ENCODE results near the gene PTPRH. TPM values are rescaled to one million over a fixed set of nuclear protein-coding genes. Genes with fewer than 3 reads are reported as not detected.

PTPRH gene
- total and polyA plus RNA-seq, 9 of the 15 experiments (the other 6 are each of a cell fraction or from before 2014, with no cell fraction given), result 0.87 to 34.3 (median 22.7) TPM

DNA sequence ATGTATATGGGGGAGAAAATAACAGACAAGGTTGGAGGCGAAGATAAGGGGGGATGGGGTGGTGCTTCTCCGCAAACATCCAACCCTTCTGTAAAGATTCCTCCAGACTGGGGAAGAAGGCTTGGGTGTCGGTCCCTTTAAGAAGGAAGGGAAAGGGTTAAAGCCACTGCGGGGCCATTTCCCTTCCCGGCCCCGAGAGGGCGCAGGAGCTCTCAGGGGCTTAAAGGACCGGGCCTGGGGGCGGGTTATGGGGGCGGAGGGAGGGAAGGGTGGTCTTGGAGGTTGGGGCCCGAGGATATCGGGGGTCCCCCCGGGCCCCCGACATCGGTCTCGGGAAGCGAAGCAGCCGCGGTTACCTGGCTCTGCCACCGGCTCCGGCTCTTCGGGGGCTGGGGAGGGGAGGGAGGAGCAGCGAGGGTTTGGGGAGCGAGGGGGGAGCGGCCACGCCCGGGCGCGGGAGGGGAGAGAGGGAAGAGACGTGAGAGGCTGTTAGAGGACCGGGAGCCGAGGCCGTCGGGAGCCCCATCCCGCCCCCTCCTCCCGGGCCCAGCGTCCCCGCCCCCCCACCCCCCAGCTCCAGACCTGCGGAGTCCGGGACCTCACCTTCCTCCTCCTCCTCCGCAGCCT is 63.1 kb downstream of the PTPRH start (continued):
- TF ChIP-seq, protein P1, sequence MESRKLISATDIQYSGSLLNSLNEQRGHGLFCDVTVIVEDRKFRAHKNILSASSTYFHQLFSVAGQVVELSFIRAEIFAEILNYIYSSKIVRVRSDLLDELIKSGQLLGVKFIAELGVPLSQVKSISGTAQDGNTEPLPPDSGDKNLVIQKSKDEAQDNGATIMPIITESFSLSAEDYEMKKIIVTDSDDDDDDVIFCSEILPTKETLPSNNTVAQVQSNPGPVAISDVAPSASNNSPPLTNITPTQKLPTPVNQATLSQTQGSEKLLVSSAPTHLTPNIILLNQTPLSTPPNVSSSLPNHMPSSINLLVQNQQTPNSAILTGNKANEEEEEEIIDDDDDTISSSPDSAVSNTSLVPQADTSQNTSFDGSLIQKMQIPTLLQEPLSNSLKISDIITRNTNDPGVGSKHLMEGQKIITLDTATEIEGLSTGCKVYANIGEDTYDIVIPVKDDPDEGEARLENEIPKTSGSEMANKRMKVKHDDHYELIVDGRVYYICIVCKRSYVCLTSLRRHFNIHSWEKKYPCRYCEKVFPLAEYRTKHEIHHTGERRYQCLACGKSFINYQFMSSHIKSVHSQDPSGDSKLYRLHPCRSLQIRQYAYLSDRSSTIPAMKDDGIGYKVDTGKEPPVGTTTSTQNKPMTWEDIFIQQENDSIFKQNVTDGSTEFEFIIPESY (CRISPR knock-in tag; IDR thresholded peaks at IDR 0.05), result 0 out of 2 replicates have a peak, but pooled peaks have one; percentile 15
- peak in 1 of 2 experiments; percentile 38; a peak in 2 of 4 replicates for TF ChIP-seq HDAC1 (IDR thresholded peaks at IDR 0.05)
- TF ChIP-seq EWSR1 (IDR thresholded peaks at IDR 0.05; ENCODE audit: borderline replicate concordance, low read depth, partially characterized antibody), result no peak
- TF ChIP-seq MAZ (CRISPR knock-in tag; conservative IDR thresholded peaks at IDR 0.05 in 1 of 2, IDR thresholded peaks at IDR 0.05 in 1 of 2), result peak; percentile 86 to 88
- TF ChIP-seq PRMT5 (CRISPR knock-in tag; IDR thresholded peaks at IDR 0.05), result no peak
- TF ChIP-seq ZFP30 (CRISPR knock-in tag; IDR thresholded peaks at IDR 0.05; ENCODE audit: borderline replicate concordance), result no peak
- peak; percentile 43; the same call in 1 of the 2 replicates for TF ChIP-seq ARID1B (IDR thresholded peaks at IDR 0.05)
- TF ChIP-seq, protein P2, sequence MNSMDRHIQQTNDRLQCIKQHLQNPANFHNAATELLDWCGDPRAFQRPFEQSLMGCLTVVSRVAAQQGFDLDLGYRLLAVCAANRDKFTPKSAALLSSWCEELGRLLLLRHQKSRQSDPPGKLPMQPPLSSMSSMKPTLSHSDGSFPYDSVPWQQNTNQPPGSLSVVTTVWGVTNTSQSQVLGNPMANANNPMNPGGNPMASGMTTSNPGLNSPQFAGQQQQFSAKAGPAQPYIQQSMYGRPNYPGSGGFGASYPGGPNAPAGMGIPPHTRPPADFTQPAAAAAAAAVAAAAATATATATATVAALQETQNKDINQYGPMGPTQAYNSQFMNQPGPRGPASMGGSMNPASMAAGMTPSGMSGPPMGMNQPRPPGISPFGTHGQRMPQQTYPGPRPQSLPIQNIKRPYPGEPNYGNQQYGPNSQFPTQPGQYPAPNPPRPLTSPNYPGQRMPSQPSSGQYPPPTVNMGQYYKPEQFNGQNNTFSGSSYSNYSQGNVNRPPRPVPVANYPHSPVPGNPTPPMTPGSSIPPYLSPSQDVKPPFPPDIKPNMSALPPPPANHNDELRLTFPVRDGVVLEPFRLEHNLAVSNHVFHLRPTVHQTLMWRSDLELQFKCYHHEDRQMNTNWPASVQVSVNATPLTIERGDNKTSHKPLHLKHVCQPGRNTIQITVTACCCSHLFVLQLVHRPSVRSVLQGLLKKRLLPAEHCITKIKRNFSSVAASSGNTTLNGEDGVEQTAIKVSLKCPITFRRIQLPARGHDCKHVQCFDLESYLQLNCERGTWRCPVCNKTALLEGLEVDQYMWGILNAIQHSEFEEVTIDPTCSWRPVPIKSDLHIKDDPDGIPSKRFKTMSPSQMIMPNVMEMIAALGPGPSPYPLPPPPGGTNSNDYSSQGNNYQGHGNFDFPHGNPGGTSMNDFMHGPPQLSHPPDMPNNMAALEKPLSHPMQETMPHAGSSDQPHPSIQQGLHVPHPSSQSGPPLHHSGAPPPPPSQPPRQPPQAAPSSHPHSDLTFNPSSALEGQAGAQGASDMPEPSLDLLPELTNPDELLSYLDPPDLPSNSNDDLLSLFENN (IDR thresholded peaks at IDR 0.05; ENCODE audit: low read depth in 2 of 2, low read length in 2 of 2), result peak in 1 of 2 experiments; percentile 50; a peak in 1 of 4 replicates
- TF ChIP-seq, protein P3, sequence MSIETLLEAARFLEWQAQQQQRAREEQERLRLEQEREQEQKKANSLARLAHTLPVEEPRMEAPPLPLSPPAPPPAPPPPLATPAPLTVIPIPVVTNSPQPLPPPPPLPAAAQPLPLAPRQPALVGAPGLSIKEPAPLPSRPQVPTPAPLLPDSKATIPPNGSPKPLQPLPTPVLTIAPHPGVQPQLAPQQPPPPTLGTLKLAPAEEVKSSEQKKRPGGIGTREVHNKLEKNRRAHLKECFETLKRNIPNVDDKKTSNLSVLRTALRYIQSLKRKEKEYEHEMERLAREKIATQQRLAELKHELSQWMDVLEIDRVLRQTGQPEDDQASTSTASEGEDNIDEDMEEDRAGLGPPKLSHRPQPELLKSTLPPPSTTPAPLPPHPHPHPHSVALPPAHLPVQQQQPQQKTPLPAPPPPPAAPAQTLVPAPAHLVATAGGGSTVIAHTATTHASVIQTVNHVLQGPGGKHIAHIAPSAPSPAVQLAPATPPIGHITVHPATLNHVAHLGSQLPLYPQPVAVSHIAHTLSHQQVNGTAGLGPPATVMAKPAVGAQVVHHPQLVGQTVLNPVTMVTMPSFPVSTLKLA (conservative IDR thresholded peaks at IDR 0.05), result peak; percentile 63 to 75; a peak in 2 of 4 replicates
- TF ChIP-seq SMAD4 (CRISPR knock-in tag; conservative IDR thresholded peaks at IDR 0.05), result no peak
- TF ChIP-seq JUND (IDR thresholded peaks at IDR 0.05; ENCODE audit: borderline replicate concordance, low read depth, low read length), result peak; percentile 47
- TF ChIP-seq JUND (tag; IDR thresholded peaks at IDR 0.05; ENCODE audit: borderline replicate concordance, low read depth, low read length), result no peak; the same call in 2 of the 3 replicates
- peak; percentile 9; the same call in 1 of the 2 replicates for TF ChIP-seq CREB1 (IDR thresholded peaks at IDR 0.05)
- TF ChIP-seq CREB1 (CRISPR knock-in tag; IDR thresholded peaks at IDR 0.05), result no peak
- TF ChIP-seq POLR2AphosphoS2 (IDR thresholded peaks at IDR 0.05; ENCODE audit: low read length), result no peak
- TF ChIP-seq MEF2A (IDR thresholded peaks at IDR 0.05; ENCODE audit: control insufficient read depth, low read depth, low read length), result peak; percentile 68
- no peak for TF ChIP-seq ZFPM2 (CRISPR knock-in tag; IDR thresholded peaks at IDR 0.05)
- no peak for TF ChIP-seq ZNF780A (CRISPR knock-in tag; IDR thresholded peaks at IDR 0.05)
- peak; percentile 43 for TF ChIP-seq SMC3 (conservative IDR thresholded peaks at IDR 0.05; ENCODE audit: insufficient read depth, low read depth, low read length)
- 0 out of 2 replicates have a peak, but pooled peaks have one; percentile 13 for TF ChIP-seq JUN (IDR thresholded peaks at IDR 0.05; ENCODE audit: borderline replicate concordance, low read depth, low read length)
- TF ChIP-seq JUN (CRISPR knock-in tag; IDR thresholded peaks at IDR 0.05; ENCODE audit: borderline replicate concordance), result no peak

Measured in K562 (cell line).